OCI-LY7 (cell line): ENCODE measurements around the gene MRPL36. TPM values are rescaled to one million over a fixed set of nuclear protein-coding genes. Genes with fewer than 3 reads are reported as not detected.

Experiments
- BruUV-seq: library from RNA; stranded (reverse); fragments of 400-500 nt; replicated peaks from 2 replicates; lab custom pipeline; 2021; lab: Mats Ljungman, UMichigan
- CTCF ChIA-PET: fragments of 300-600 bp; sonication (Branson Sonifier 250); formaldehyde crosslinking; loops from one replicate; lab custom pipeline; 2022; ENCODE audit warnings: antibody characterized with exemption; ENCODE audit not compliant: unreplicated experiment; lab: Charles Lee
- POLR2A ChIA-PET: fragments of 300-600 bp; sonication (Branson Sonifier 250); formaldehyde crosslinking; loops from one replicate; lab custom pipeline; 2022; ENCODE audit warnings: antibody characterized with exemption; lab: Charles Lee
- DNase-seq: peaks from one replicate; pipeline ENCODE4 v3.0.0-alpha.2; 2015; ENCODE audit warnings: low spot score
- H2AFZ ChIP-seq: fragments of 200-600 bp; sonication (generic), shearing (Covaris generic); 2 replicates; pipeline ENCODE4 v1.6.1; 2014; ENCODE audit warnings: mild to moderate bottlenecking, antibody characterized with exemption, low read length, moderate library complexity
- H3K27ac ChIP-seq: fragments of 200-600 bp; sonication (generic); 2 replicates; pipeline ENCODE4 v1.5.1; 2014; ENCODE audit warnings: mixed run types, low read depth, mild to moderate bottlenecking, moderate library complexity, low read length, inconsistent platforms; ENCODE audit not compliant: poor library complexity, severe bottlenecking
- H3K36me3 ChIP-seq: fragments of 200-600 bp; sonication (generic); 2 replicates; pipeline ENCODE4 v1.6.1; 2014; ENCODE audit warnings: mild to moderate bottlenecking, antibody characterized with exemption, low read length, moderate library complexity, mixed read lengths; ENCODE audit not compliant: insufficient read depth
- H3K4me1 ChIP-seq: fragments of 200-600 bp; sonication (generic); 2 replicates; pipeline ENCODE4 v1.5.1; 2014; ENCODE audit warnings: mild to moderate bottlenecking, low read length; ENCODE audit not compliant: insufficient read depth, poor library complexity, severe bottlenecking
- H3K4me2 ChIP-seq: fragments of 200-600 bp; sonication (generic); 2 replicates; pipeline ENCODE4 v1.6.1; 2014; ENCODE audit warnings: mild to moderate bottlenecking, low read length
- H3K4me3 ChIP-seq: fragments of 200-600 bp; sonication (generic); 2 replicates; pipeline ENCODE4 v1.5.1; 2014; ENCODE audit warnings: mild to moderate bottlenecking, low read depth, low read length; ENCODE audit not compliant: poor library complexity, severe bottlenecking
- H3K79me2 ChIP-seq: fragments of 200-600 bp; sonication (generic); 2 replicates; pipeline ENCODE4 v1.6.1; 2016; ENCODE audit warnings: low read depth, mild to moderate bottlenecking, low read length, moderate library complexity, mixed read lengths; ENCODE audit not compliant: insufficient read depth
- H3K9me2 ChIP-seq: fragments of 200-600 bp; sonication (generic); 2 replicates; pipeline ENCODE4 v1.6.1; 2016; ENCODE audit warnings: mild to moderate bottlenecking, low read length, mixed read lengths; ENCODE audit not compliant: insufficient read depth
- H3K9me3 ChIP-seq: fragments of 200-600 bp; sonication (generic); 2 replicates; pipeline ENCODE4 v1.6.1; 2014; ENCODE audit warnings: mild to moderate bottlenecking, mixed run types, low read length, mixed read lengths
- H4K20me1 ChIP-seq: fragments of 200-600 bp; sonication (generic); 2 replicates; pipeline ENCODE4 v1.6.1; 2014; ENCODE audit warnings: mild to moderate bottlenecking, antibody characterized with exemption, low read length, moderate library complexity, mixed read lengths; ENCODE audit not compliant: insufficient read depth
- CTCF ChIP-seq: fragments of 200-600 bp; sonication (generic); conservative IDR thresholded peaks from 2 replicates; pipeline ENCODE4 v1.5.1; 2014; ENCODE audit warnings: mild to moderate bottlenecking, antibody characterized with exemption, low read length, moderate library complexity, mixed read lengths
- EZH2phosphoT487 ChIP-seq: fragments of 200-600 bp; sonication (generic); IDR thresholded peaks from 2 replicates; pipeline ENCODE4 v1.6.1; 2018; ENCODE audit warnings: low read depth, borderline replicate concordance, mild to moderate bottlenecking, mixed run types, antibody characterized with exemption, low read length, moderate library complexity, mixed read lengths
- intact Hi-C: fragments of 100-400 bp; cut with micrococcal nuclease; formaldehyde crosslinking; loops from one replicate; pipeline ENCODE4 v1.10.0; 2022; ENCODE audit not compliant: unreplicated experiment
- total RNA-seq, 2 experiments: library from RNA; depleted of rRNA in 1 of 2; stranded (reverse); fragments of >200 nt in 1 of 2; shearing (Covaris generic) in 1 of 2; gene quantifications; 2 replicates each; pipeline ENCODE4 v1.2.3, GENCODE V29; 2014 to 2022

MRPL36 gene
- total RNA-seq, 2 experiments from 2014 or later = 91.7 to 93.8 TPM

GRCh38 chr5:1769752-1770442, 29.7 kb downstream of the MRPL36 start:
- H3K36me3 ChIP-seq = no peaks in the 10 kb centered on the region
- H3K9me2 ChIP-seq = no peaks in the 10 kb centered on the region
- H4K20me1 ChIP-seq = no peaks in the 10 kb centered on the region
- peaks cover 17% of the 10 kb centered on the region for H3K4me1 ChIP-seq
- intact Hi-C loops = loop anchor here (10.0 kb wide), 2 partner anchors 105 to 385 kb away; no protein-coding TSS in a partner anchor
- H3K4me3 ChIP-seq = no peak overlapping the region
- no peak overlapping the region for H3K27ac ChIP-seq
- BruUV-seq = no TSS peak
- no peaks in the 10 kb centered on the region for H3K9me3 ChIP-seq
- ChIA-PET CTCF (no interaction called here), POLR2A (no interaction called here)
- DNase-seq = no peak
- no peak overlapping the region for H3K4me2 ChIP-seq
- H2AFZ ChIP-seq = no peak overlapping the region
- no peak for TF ChIP-seq CTCF
- no peak for TF ChIP-seq EZH2phosphoT487
- H3K79me2 ChIP-seq = no peaks in the 10 kb centered on the region

GRCh38 chr5:1769017-1769640, 30.5 kb downstream of the MRPL36 start:
- no peak for DNase-seq
- no peaks in the 10 kb centered on the region for H4K20me1 ChIP-seq
- no peak overlapping the region for H3K4me3 ChIP-seq
- no peak overlapping the region for H2AFZ ChIP-seq
- ChIA-PET POLR2A (no interaction called here), CTCF (no interaction called here)
- no peak overlapping the region for H3K4me2 ChIP-seq
- TF ChIP-seq EZH2phosphoT487 = no peak
- no peak for TF ChIP-seq CTCF
- BruUV-seq = no TSS peak
- no peaks in the 10 kb centered on the region for H3K79me2 ChIP-seq
- H3K27ac ChIP-seq = no peak overlapping the region
- intact Hi-C loops = loop anchor here (10.0 kb wide), 2 partner anchors 106 to 386 kb away; no protein-coding TSS in a partner anchor
- H3K4me1 ChIP-seq = peaks cover 25% of the 10 kb centered on the region
- no peaks in the 10 kb centered on the region for H3K36me3 ChIP-seq
- no peaks in the 10 kb centered on the region for H3K9me2 ChIP-seq
- no peaks in the 10 kb centered on the region for H3K9me3 ChIP-seq
